Renal cortex interstitium (tissue), 11 donors: ENCODE data around the gene PIGZ. TPM values are rescaled to one million over a fixed set of nuclear protein-coding genes. Genes with fewer than 3 reads are reported as not detected.
A peak's percentile ranks its signal among the peaks of the same experiment; 100 is the strongest.
"Not testable (repeated sequence)": the region's sequence is repeated elsewhere in the genome, so short reads cannot be mapped to it uniquely, and the experiment has no call there.

Experiments
- DNase-seq, 11 donors: peaks; one replicate each; pipeline ENCODE4 v3.0.0-alpha.2; 2013; ENCODE audit warnings: low read depth in 9 of 11, low spot score in 4 of 11; ENCODE audit errors: extremely low read depth in 1 of 11
- polyA plus RNA-seq, 3 donors: library from polyadenylated mRNA; unstranded; fragments of 120-200 nt; gene quantifications; one replicate each; pipeline ENCODE4 v1.2.1, GENCODE V29; 2013; ENCODE audit not compliant: insufficient read length in 3 of 3

PIGZ gene
- polyA plus RNA-seq, 3 donors, result 0.96 to 2.9 (median 1.0) TPM

- DNase-seq, result no peak
Measured at GRCh38 chr3:196965112-196965803, 3.4 kb downstream of the PIGZ start.

- no peak for DNase-seq
Measured at GRCh38 chr3:196963631-196963953, 5.0 kb downstream of the PIGZ start.

DNA sequence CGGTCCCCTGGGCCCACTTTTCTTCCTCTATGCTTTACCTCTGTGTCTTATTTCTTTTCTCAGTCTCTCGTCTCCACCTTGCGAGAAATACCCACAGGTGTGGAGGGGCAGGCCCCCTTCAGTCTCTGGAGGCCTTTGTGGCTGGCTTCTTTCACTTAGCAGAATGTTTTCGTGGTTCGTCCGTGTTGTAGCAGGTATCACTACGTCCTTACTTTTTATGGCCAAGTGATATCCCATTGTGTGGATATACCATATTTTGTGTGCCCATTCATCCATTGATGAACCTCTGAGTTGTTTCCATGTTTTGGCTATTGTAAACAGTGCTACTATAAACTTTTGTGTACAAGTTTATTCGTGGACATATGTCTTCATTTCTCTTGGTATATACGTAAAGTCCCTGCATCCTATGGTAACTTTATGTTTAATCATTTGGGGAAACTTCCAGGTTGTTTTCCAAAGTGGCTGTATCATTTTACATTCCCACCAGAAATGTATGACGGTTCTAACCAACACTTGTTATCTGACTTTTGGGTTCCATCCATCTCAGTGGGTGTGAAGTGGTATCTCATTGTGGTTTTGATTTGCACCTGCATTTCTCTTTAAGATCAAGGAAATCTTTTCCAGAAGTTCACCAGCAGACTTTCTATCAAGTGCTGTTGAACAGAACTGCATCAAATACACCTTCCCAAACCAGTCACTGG is 5.6 kb downstream of the PIGZ start:
- DNase-seq, result no peak

DNA sequence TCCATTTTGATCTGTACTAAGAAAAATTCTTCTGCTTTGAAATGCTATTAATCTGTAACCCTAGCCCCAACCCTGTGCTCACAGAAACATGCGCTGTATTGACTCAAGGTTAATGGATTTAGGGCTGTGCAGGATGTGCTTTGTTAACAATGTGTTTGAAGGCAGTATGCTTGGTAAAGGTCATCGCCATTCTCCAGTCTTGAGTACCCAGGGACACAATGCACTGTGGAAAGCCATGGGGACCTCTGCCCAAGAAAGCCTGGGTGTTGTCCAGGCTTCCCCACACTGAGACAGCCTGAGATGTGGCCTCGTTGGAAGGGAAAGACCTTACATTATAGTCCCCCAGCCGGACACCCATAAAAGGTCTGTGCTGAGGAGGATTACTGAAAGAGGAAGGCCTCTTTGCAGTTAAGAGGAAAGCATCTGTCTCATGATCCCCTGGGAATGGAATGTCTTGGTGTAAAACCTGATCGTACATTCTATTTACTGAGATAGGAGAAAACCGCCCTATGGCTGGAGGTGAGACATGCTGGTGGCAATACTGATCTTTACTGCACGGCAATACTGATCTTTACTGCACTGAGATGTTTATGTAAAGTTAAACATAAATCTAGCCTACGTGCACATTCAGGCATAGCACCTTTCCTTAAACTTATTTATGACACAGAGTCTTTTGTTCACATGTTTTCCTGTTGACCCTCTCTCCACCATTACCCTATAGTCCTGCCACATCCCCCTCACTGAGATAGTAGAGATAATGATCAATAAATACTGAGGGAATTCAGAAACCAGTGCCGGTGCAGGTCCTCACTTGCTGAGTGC is 6.3 kb downstream of the PIGZ start:
- no peak for DNase-seq

GRCh38 chr3:196954832-196955231 is 13.8 kb downstream of the PIGZ start:
- DNase-seq, result no peak

GRCh38 chr3:196951371-196951770 is 17.3 kb downstream of the PIGZ start:
- no peak for DNase-seq

- DNase-seq, result no peak
Measured at GRCh38 chr3:196949750-196950149, 18.9 kb downstream of the PIGZ start.

DNA sequence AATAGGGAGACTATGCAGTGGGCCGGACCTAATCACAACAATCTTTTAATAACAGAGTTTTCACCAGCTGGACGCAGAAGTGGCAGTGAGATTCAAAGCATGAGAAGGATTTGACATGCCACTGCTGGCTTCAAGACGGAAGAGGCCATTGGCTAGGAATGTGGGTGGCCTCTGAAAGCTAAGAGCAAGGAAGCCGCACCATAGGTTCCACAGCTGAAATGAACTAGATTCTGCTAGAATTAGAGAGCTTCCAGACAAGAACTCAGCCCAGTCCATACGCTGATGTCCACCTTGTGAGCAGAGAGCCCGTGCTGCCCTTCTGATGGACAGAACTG is 19.4 kb downstream of the PIGZ start:
- peak in 2 of 11 donors; percentile 15 to 32 for DNase-seq

- peak in 2 of 11 donors; percentile 27 to 46 for DNase-seq
Measured at GRCh38 chr3:196948442-196949284, 20.0 kb downstream of the PIGZ start.

DNA sequence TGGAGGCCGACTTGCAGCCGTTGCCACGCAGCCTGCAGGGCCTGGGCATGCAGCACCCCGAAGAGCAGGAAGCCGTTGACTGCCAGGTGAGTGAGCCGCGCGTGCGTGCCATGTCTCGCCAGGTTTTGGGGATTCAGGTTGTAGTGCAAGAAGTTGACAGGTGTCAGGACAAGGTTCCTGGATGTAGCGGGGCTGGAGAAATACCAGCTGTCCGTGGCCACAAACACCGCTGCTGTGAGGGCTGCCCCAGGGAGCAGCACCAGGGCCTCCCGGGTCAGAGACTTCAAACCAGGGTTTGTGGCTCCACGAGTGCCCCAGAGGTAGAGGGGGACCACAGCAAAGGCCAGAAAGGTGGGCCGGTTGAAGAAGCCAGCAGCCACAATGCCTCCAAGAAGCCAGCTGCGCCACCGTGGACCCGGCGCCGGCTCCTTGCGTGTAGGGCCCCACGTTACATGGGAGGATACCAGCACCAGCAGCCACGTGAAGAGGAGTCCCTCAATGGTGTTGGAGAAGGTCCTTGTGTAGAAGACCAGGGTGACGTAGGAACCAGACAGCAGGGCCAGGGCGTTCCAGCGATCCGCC is 20.7 kb downstream of the PIGZ start:
- no peak for DNase-seq

- no peak for DNase-seq
Measured at GRCh38 chr3:196947136-196947859, 21.3 kb downstream of the PIGZ start.

DNA sequence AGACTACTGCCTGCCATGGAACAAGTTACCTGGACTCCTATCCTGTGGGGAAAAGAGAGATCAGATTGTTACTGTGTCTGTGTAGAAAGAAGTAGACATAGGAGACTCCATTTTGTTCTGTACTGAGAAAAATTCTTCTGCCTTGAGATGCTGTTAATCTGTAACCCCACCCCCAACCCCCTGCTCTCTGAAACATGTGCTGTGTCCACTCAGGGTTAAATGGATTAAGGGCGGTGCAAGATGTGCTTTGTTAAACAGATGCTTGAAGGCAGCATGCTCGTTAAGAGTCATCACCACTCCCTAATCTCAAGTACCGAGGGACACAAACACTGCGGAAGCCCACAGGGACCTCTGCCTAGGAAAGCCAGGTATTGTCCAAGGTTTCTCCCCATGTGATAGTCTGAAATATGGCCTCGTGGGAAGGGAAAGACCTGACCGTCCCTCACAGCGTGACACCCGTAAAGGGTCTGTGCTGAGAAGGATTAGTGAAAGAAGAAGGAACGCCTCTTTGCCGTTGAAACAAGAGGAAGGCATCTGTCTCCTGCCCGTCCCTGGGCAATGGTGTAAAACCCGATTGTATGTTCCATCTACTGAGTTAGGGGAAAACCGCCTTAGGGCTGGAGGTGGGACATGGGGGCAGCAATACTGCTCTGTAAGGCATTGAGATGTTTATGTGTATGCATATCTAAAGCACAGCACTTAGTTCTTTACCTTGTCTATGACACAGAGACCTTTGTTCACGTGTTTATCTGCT is 24.4 kb downstream of the PIGZ start:
- not testable (repeated sequence) for DNase-seq

GRCh38 chr3:196942915-196943277 is 25.7 kb downstream of the PIGZ start:
- no peak for DNase-seq

- DNase-seq, result peak; percentile 93 to 99 (median 97)
Measured at GRCh38 chr3:196942226-196942914, 26.3 kb downstream of the PIGZ start, which contains the start of gene NCBP2. Gene NCBP2 (minus strand): TSS chr3:196942528. CDS start chr3:196942503, 25 bp downstream.

- DNase-seq, result peak in 4 of 11 donors; percentile 23 to 37 (median 30)
Measured at GRCh38 chr3:196941729-196942225, 26.9 kb downstream of the PIGZ start.

GRCh38 chr3:196938576-196938975 is 30.1 kb downstream of the PIGZ start:
- DNase-seq, result no peak

DNA sequence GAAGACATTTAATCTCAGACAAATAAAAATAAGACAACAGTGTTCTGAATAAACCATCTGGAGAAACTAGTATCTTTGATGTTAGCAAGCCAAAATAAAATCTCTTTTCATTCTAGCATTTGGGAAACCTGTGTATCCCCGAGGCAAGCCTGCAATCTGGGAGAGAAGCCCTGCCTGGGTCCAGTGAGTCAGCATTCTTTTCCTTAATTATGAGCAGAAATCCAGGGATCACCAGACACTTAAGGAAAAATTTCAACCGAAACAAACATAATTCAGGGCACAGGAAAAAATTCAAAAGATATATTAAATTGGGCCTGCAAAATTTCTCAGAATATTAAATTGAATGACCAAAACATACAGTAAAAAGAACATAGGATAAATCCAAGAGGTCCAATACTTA is 30.5 kb downstream of the PIGZ start:
- no peak for DNase-seq
